ENCODE measurements around the gene TCF3. TPM values are rescaled to one million over a fixed set of nuclear protein-coding genes. Genes with fewer than 3 reads are reported as not detected.

Gene TCF3
- polyA plus RNA-seq, 1 donor from 2014 or later, result 31.7 TPM

GRCh38 chr19:1654178-1654792, 1.9 kb upstream of the TCF3 start:
- Histone ChIP-seq H3K36me3 (ENCODE audit: insufficient read depth, low read length) (no peaks in the 10 kb centered on the region), H3K27ac (ENCODE audit: low read length) (no peak overlapping the region), H3K4me3 (ENCODE audit: low read length) (no peak overlapping the region), H3K9ac (ENCODE audit: low read length) (no peak overlapping the region), H3F3A (ENCODE audit: insufficient read depth, low read length, poor library complexity, severe bottlenecking) (no peaks in the 10 kb centered on the region), H3K4me2 (ENCODE audit: low read length) (no peak overlapping the region), H3K79me2 (replicated peaks; ENCODE audit: insufficient read depth, low read length) (peaks cover 23% of the 10 kb centered on the region), H3K27me3 (ENCODE audit: insufficient read depth, low read depth, low read length) (no peaks in the 10 kb centered on the region), H3K9me3 (ENCODE audit: low read length) (no peaks in the 10 kb centered on the region), H2AFZ (ENCODE audit: low read depth, low read length) (no peak overlapping the region), H4K20me1 (ENCODE audit: insufficient read depth) (no peaks in the 10 kb centered on the region), H3K9me2 (ENCODE audit: insufficient read depth, low read length) (no peaks in the 10 kb centered on the region)
- TF ChIP-seq TAF1 (IDR thresholded peaks at IDR 0.05; ENCODE audit: low read depth) (no peak), SMC3 (conservative IDR thresholded peaks at IDR 0.05; ENCODE audit: poor library complexity) (no peak), EP300 (conservative IDR thresholded peaks at IDR 0.05; ENCODE audit: poor library complexity, severe bottlenecking) (no peak), POLR2AphosphoS5 (IDR thresholded peaks at IDR 0.05) (no peak), REST (IDR thresholded peaks at IDR 0.05; ENCODE audit: borderline replicate concordance) (no peak), MXI1 (conservative IDR thresholded peaks at IDR 0.05; ENCODE audit: poor library complexity, severe bottlenecking) (no peak), RAD21 (conservative IDR thresholded peaks at IDR 0.05) (no peak)
- TF ChIP-seq, protein P1, sequence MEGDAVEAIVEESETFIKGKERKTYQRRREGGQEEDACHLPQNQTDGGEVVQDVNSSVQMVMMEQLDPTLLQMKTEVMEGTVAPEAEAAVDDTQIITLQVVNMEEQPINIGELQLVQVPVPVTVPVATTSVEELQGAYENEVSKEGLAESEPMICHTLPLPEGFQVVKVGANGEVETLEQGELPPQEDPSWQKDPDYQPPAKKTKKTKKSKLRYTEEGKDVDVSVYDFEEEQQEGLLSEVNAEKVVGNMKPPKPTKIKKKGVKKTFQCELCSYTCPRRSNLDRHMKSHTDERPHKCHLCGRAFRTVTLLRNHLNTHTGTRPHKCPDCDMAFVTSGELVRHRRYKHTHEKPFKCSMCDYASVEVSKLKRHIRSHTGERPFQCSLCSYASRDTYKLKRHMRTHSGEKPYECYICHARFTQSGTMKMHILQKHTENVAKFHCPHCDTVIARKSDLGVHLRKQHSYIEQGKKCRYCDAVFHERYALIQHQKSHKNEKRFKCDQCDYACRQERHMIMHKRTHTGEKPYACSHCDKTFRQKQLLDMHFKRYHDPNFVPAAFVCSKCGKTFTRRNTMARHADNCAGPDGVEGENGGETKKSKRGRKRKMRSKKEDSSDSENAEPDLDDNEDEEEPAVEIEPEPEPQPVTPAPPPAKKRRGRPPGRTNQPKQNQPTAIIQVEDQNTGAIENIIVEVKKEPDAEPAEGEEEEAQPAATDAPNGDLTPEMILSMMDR (IDR thresholded peaks at IDR 0.05; ENCODE audit: poor library complexity, severe bottlenecking), result no peak

GRCh38 chr19:1653300-1653628, 849 bp upstream of the TCF3 start:
- no peaks in the 10 kb centered on the region for H3K9me3 ChIP-seq (ENCODE audit: low read length)
- no peaks in the 10 kb centered on the region for H3K9me2 ChIP-seq (ENCODE audit: insufficient read depth, low read length)
- peak overlapping the region; percentile 39 for H3K4me2 ChIP-seq (ENCODE audit: low read length)
- H3F3A ChIP-seq (ENCODE audit: insufficient read depth, low read length, poor library complexity, severe bottlenecking), result no peaks in the 10 kb centered on the region
- H4K20me1 ChIP-seq (ENCODE audit: insufficient read depth), result no peaks in the 10 kb centered on the region
- peaks cover 30% of the 10 kb centered on the region for H3K79me2 ChIP-seq (replicated peaks; ENCODE audit: insufficient read depth, low read length)
- no peaks in the 10 kb centered on the region for H3K27me3 ChIP-seq (ENCODE audit: insufficient read depth, low read depth, low read length)
- peak overlapping the region; percentile 70 for H3K4me3 ChIP-seq (ENCODE audit: low read length)
- H3K27ac ChIP-seq (ENCODE audit: low read length), result no peak overlapping the region
- H3K36me3 ChIP-seq (ENCODE audit: insufficient read depth, low read length), result no peaks in the 10 kb centered on the region
- no peak for TF ChIP-seq POLR2AphosphoS5 (IDR thresholded peaks at IDR 0.05)
- TF ChIP-seq REST (IDR thresholded peaks at IDR 0.05; ENCODE audit: borderline replicate concordance), result no peak
- no peak for TF ChIP-seq SMC3 (conservative IDR thresholded peaks at IDR 0.05; ENCODE audit: poor library complexity)
- TF ChIP-seq EZH2 (IDR thresholded peaks at IDR 0.05; ENCODE audit: borderline replicate concordance, insufficient read depth, low read length, poor library complexity, severe bottlenecking), result no peak
- TF ChIP-seq RAD21 (conservative IDR thresholded peaks at IDR 0.05), result no peak
- no peak overlapping the region for H3K9ac ChIP-seq (ENCODE audit: low read length)
- no peak overlapping the region for H2AFZ ChIP-seq (ENCODE audit: low read depth, low read length)
